ENCODE results near the gene KDM5C. TPM values are rescaled to one million over a fixed set of nuclear protein-coding genes. Genes with fewer than 3 reads are reported as not detected.

KDM5C gene
- polyA plus RNA-seq, 3 donors from 2014 or later, result 8.1 to 42.8 (median 21.1) TPM

DNA sequence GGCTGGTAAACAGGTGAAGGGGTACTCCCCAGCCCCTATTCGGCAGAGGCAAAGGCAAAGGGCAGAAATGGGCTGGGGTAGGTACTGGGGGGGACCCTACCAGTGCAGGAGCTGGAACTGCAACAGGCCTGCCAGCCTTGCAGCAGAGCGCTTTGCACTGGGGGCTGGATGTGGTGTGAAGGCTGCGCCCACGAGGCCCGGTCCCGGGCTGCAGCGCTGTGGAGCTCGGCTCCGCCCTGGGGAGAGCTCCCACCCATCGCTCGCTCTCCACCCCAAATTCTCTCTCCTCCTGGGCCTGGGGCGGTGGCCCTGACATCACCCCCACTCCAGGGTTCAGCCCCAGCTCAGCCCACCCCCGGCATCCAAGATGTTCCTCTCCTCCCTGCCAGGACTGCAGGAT is 32.2 kb upstream of the KDM5C start:
- H3K36me3 Mint-ChIP-seq, result no peaks in the 10 kb centered on the region
- H3K4me1 Mint-ChIP-seq, result peaks cover 10% of the 10 kb centered on the region in 2 donors
- H3K27me3 Mint-ChIP-seq (ENCODE audit: low read depth in 3 of 3), result peaks cover 0 to 9% (median 5%) of the 10 kb centered on the region in 3 donors
- DNase-seq, result no peak
- H3K9me3 Mint-ChIP-seq, result no peaks in the 10 kb centered on the region
- H3K4me3 Mint-ChIP-seq, result no peak overlapping the region
- H3K27ac Mint-ChIP-seq, result no peak overlapping the region

- H3K36me3 Mint-ChIP-seq, result no peaks in the 10 kb centered on the region
- no peaks in the 10 kb centered on the region for H3K9me3 Mint-ChIP-seq
- DNase-seq, result no peak
- peaks cover 0 to 9% (median 2%) of the 10 kb centered on the region in 3 donors for H3K27me3 Mint-ChIP-seq (ENCODE audit: low read depth in 3 of 3)
- no peak overlapping the region for H3K4me3 Mint-ChIP-seq
- no peak overlapping the region for H3K27ac Mint-ChIP-seq
- H3K4me1 Mint-ChIP-seq, result peaks cover 3 to 4% of the 10 kb centered on the region in 2 donors
Measured at GRCh38 chrX:53256446-53257041, 31.5 kb upstream of the KDM5C start.

DNA sequence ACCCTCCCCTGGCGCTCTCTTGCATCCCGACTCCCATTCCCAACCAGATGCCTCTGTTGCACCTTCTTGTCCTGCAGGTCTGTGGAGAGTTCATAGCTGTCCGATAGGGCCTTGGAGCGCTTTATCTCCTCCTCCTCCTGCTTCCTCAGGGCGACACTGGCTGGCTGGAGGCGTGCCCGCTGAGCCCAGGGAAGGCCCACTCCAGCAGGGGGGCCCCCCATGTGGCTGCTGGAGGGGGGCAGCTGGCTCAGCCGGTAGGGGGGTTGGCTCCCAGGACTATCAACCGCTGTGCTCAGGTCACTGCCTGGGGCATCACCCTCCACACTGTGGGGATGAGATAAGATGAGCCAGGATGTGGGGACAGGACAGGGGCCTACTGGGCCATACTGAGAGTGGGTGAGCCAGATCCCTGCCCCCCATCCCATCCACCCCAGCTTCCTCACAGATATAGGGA is 30.8 kb upstream of the KDM5C start:
- Mint-ChIP-seq H3K27me3 (ENCODE audit: low read depth in 3 of 3) (peaks cover 0 to 9% (median 2%) of the 10 kb centered on the region in 3 donors), H3K4me3 (no peak overlapping the region), H3K36me3 (no peaks in the 10 kb centered on the region), H3K4me1 (no peaks in the 10 kb centered on the region), H3K27ac (no peak overlapping the region), H3K9me3 (no peaks in the 10 kb centered on the region)
- DNase-seq, result no peak

DNA sequence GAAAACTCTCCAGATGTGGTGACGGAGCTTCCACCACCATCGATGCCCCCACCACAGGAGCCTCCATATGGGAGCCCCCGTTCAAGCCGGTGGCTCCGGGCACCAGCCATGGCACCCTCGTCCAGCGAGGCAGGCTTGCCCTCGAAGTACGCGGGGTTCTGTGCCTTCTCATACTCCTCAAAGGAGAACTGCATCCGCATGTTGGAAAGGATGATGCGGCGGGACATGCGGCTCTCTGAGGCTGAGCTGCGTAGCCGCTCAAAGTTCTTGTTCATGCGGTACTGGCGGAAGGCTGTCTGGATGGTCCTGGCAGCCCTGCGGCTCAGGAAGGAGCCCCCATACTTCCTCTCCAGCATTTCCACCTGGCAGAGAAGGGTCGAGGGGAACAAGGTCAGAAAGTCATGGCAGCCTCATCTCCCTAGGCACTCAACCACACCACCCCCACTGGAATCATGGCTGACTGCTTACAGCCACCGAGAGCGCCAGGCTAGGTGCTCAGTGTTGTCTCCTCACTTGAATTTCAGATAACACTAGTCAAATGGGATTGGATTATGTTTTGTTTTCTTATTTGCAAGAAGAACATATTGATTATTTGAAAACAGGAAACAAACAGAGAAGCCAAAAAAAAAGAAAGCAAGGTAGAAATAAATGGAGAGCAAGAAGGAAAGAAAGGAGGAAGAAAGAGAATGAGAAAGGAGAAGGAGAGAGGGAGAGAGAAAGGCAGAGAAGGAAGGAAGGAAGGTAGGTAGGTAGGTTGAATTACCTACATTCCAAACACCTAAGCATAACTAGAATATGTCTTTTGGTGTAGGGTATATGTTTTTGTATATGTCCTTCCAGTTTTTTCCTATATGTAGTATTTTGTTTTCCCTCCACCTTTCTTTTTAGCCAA is 29.8 kb upstream of the KDM5C start:
- Mint-ChIP-seq H3K36me3 (no peaks in the 10 kb centered on the region), H3K9me3 (no peaks in the 10 kb centered on the region), H3K4me1 (no peaks in the 10 kb centered on the region), H3K27ac (no peak overlapping the region), H3K4me3 (no peak overlapping the region), H3K27me3 (ENCODE audit: low read depth in 3 of 3) (peaks cover 0 to 7% (median 2%) of the 10 kb centered on the region in 3 donors)
- DNase-seq, result no peak

DNA sequence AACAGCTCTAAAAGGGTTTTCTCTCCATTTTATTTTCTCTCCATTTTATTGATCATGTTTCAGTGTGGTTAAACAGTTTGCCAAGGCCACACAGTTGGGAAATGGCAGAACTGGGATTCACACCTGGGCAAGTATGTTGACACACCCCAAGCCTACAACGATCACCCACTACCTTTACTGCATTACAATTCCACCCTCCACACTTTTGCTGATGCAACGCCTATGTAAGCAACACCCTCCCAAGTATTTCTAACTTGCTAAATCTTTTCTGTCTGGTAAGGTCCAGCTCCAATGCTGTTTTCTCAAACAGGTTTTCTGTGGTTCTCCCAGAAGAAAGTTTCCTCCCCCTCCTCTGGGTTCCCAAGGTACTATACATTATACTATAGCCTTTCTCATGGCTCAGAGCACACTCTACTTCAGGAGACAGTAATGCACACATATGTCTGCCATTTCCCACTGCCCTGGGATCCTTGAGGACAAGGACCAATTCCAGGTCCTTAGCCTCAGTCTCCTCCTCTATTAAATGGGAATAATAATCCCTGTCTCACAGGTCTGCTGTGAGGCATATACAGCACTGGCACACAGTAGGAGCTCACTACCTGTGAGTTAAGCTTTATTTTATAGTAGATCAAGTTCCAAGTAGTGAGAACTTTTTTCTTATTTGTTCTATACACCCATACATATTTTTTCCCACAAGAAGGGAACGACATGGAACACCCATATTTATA is 28.4 kb upstream of the KDM5C start:
- H3K4me1 Mint-ChIP-seq, result no peaks in the 10 kb centered on the region
- DNase-seq, result no peak
- H3K4me3 Mint-ChIP-seq, result no peak overlapping the region
- no peaks in the 10 kb centered on the region for H3K9me3 Mint-ChIP-seq
- H3K27ac Mint-ChIP-seq, result no peak overlapping the region
- H3K27me3 Mint-ChIP-seq (ENCODE audit: low read depth in 3 of 3), result peaks cover 2 to 9% (median 2%) of the 10 kb centered on the region in 3 donors
- H3K36me3 Mint-ChIP-seq, result no peaks in the 10 kb centered on the region

GRCh38 chrX:53251307-53251706 is 26.3 kb upstream of the KDM5C start:
- Mint-ChIP-seq H3K27me3 (ENCODE audit: low read depth in 3 of 3) (peaks cover 2 to 6% (median 3%) of the 10 kb centered on the region in 3 donors), H3K27ac (no peak overlapping the region), H3K36me3 (no peaks in the 10 kb centered on the region), H3K4me3 (no peak overlapping the region), H3K9me3 (no peaks in the 10 kb centered on the region), H3K4me1 (no peaks in the 10 kb centered on the region)
- DNase-seq, result no peak

- H3K4me1 Mint-ChIP-seq, result no peaks in the 10 kb centered on the region
- H3K27me3 Mint-ChIP-seq (ENCODE audit: low read depth in 3 of 3), result peaks cover 2 to 8% (median 4%) of the 10 kb centered on the region in 3 donors
- no peaks in the 10 kb centered on the region for H3K36me3 Mint-ChIP-seq
- H3K27ac Mint-ChIP-seq, result no peak overlapping the region
- no peaks in the 10 kb centered on the region for H3K9me3 Mint-ChIP-seq
- no peak overlapping the region for H3K4me3 Mint-ChIP-seq
- no peak for DNase-seq
Measured at GRCh38 chrX:53250556-53250955, 25.5 kb upstream of the KDM5C start.

DNA sequence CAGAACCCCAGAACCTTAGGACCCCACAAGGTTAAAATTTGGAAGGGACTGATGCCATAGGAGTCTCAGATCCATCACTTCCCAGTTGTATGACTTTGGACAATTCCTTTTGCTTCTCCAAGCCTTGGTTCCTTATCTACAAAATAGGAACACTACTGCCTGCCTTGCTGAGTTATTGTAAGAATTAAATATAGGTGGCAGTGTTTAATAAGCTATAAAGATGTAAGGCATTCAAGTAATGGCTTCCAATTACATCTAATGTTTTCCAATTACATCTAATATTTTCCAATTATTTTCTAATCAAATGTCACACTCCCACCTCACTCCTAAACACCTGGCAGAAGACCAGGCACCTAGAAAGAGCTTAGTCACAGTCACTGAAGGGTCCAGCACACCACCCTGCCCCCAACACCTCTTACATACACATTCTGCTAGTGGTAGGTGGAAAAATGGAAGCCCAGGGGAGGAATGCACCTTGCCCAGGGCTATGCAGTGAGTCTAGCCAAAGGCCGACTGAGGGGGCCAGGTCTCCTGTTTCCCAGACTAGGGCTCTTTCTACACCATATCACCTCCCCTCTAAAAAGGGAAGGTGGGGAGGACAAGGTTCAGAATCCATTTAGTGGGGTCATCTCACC is 24.5 kb upstream of the KDM5C start:
- H3K4me3 Mint-ChIP-seq, result no peak overlapping the region
- H3K27ac Mint-ChIP-seq, result no peak overlapping the region
- no peaks in the 10 kb centered on the region for H3K4me1 Mint-ChIP-seq
- H3K36me3 Mint-ChIP-seq, result no peaks in the 10 kb centered on the region
- no peak for DNase-seq
- H3K9me3 Mint-ChIP-seq, result no peaks in the 10 kb centered on the region
- peaks cover 3 to 8% (median 3%) of the 10 kb centered on the region in 3 donors for H3K27me3 Mint-ChIP-seq (ENCODE audit: low read depth in 3 of 3)

GRCh38 chrX:53247928-53248327 is 22.9 kb upstream of the KDM5C start:
- Mint-ChIP-seq H3K4me1 (no peaks in the 10 kb centered on the region), H3K9me3 (no peaks in the 10 kb centered on the region), H3K4me3 (no peak overlapping the region), H3K27ac (no peak overlapping the region), H3K27me3 (ENCODE audit: low read depth in 3 of 3) (peaks cover 3 to 6% (median 6%) of the 10 kb centered on the region in 3 donors), H3K36me3 (no peaks in the 10 kb centered on the region)
- no peak for DNase-seq

DNA sequence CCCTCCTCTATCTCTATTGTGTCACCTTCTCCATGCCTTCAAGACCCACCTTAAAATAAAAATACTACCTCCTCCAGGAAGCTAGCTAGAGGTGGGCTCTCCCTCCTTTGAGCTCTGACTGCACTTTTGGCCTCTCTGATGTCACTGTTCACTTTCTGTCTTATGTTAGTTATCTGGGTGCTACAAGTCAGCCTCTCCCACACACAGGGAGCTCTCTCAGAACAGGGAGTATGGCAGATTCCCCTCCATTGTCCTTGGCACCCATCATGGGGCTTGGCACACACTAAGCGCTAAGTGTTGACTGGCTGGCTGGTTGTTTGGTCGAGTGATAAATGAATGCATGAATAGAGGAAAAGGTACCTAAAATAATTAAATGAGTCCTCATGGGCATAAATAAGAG is 21.2 kb upstream of the KDM5C start:
- no peak overlapping the region for H3K4me3 Mint-ChIP-seq
- no peaks in the 10 kb centered on the region for H3K9me3 Mint-ChIP-seq
- DNase-seq, result no peak
- peaks cover 7% of the 10 kb centered on the region in 2 donors for H3K4me1 Mint-ChIP-seq
- peaks cover 5 to 6% (median 6%) of the 10 kb centered on the region in 3 donors for H3K27me3 Mint-ChIP-seq (ENCODE audit: low read depth in 3 of 3)
- no peaks in the 10 kb centered on the region for H3K36me3 Mint-ChIP-seq
- no peak overlapping the region for H3K27ac Mint-ChIP-seq

- Mint-ChIP-seq H3K4me3 (no peak overlapping the region), H3K27ac (no peak overlapping the region), H3K9me3 (no peaks in the 10 kb centered on the region), H3K36me3 (no peaks in the 10 kb centered on the region), H3K4me1 (peaks cover 7 to 8% of the 10 kb centered on the region in 2 donors), H3K27me3 (ENCODE audit: low read depth in 3 of 3) (peaks cover 5 to 6% (median 5%) of the 10 kb centered on the region in 3 donors)
- DNase-seq, result no peak
Measured at GRCh38 chrX:53244610-53245009, 19.6 kb upstream of the KDM5C start.

DNA sequence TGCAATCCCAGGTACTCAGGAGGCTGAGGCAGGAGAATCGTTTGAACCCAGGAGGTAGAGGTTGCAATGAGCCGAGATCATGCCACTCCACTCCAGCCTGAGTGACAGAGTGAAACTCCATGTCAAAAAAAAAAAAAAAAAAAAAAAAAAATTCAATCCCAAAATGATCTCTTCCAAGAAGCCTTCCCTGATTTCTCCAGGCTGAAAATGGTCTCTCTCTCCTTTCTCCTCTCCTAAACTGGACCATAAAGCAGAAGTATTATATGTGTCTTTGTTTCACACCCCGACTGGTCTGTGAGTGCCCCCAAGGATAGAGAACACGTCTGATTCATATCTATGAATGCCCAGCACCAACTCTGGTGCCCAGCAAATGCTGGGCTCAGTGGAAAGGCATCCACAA is 17.3 kb upstream of the KDM5C start:
- H3K9me3 Mint-ChIP-seq, result no peaks in the 10 kb centered on the region
- H3K27me3 Mint-ChIP-seq (ENCODE audit: low read depth in 3 of 3), result peaks cover 4 to 7% (median 4%) of the 10 kb centered on the region in 3 donors
- DNase-seq, result no peak
- peak overlapping the region in 1 of 5 donors; percentile 38 for H3K4me3 Mint-ChIP-seq
- H3K36me3 Mint-ChIP-seq, result no peaks in the 10 kb centered on the region
- peaks cover 7 to 8% of the 10 kb centered on the region in 2 donors for H3K4me1 Mint-ChIP-seq
- peak overlapping the region in 1 of 6 donors; percentile 76 for H3K27ac Mint-ChIP-seq

DNA sequence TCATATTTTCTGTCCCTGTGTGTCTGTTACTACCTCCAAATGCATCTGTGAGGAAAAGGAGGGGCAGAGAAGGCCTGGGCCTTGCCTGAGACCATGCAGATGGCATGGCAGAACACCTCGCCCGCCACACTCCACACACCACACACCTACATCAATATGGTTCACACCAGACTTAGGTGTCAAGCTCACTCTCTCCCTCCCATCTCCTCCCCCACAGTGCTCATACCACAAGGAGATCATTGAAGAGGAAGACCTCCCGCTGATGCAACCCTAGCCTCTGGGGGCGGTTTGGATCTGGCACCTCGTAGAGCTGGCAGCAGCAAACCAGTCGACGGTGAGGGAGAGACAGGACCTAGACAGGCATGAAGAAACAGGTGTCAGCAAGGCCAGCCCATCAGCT is 16.6 kb upstream of the KDM5C start:
- DNase-seq, result peak; percentile 47 to 65 (median 59)
- H3K9me3 Mint-ChIP-seq, result no peaks in the 10 kb centered on the region
- peak overlapping the region in 2 of 6 donors; percentile 64 to 87 for H3K27ac Mint-ChIP-seq
- H3K4me3 Mint-ChIP-seq, result peak overlapping the region in 1 of 5 donors; percentile 27
- peaks cover 7 to 8% of the 10 kb centered on the region in 2 donors for H3K4me1 Mint-ChIP-seq
- H3K36me3 Mint-ChIP-seq, result no peaks in the 10 kb centered on the region
- peaks cover 4 to 7% (median 5%) of the 10 kb centered on the region in 3 donors for H3K27me3 Mint-ChIP-seq (ENCODE audit: low read depth in 3 of 3)

Data from immature natural killer cell (primary cell).